CD4-positive, alpha-beta T cell (primary cell): ENCODE results near the gene HDAC9. TPM values are rescaled to one million over a fixed set of nuclear protein-coding genes. Genes with fewer than 3 reads are reported as not detected.

Source experiments
- ATAC-seq: fragments of 200-7000 bp; cut with Tn5 transposase; one replicate; pipeline ENCODE4 v1.10.0; 2022; ENCODE audit warnings: mild to moderate bottlenecking; ENCODE audit not compliant: poor library complexity
- CTCF ChIA-PET: fragments of 350-600 bp; sonication (Branson Sonifier 250); formaldehyde crosslinking; loops from one replicate; lab custom pipeline; 2021; ENCODE audit warnings: antibody characterized with exemption, inconsistent platforms; lab: Charles Lee
- POLR2A ChIA-PET: fragments of 350-600 bp; sonication (Branson Sonifier 250); formaldehyde crosslinking; loops from one replicate; lab custom pipeline; 2021; ENCODE audit warnings: antibody characterized with exemption, inconsistent platforms; lab: Charles Lee
- DNase-seq, 14 experiments: peaks; one replicate each; pipeline ENCODE4 v3.0.0-alpha.2; 2013 to 2020; ENCODE audit warnings: mixed read lengths in 2 of 14
- H3K27ac ChIP-seq, 2 donors: one replicate each; pipeline versions ENCODE4 v1.5.1 to v1.7.0; 2013; ENCODE audit warnings: low read length in 2 of 2, low read depth in 1 of 2, mild to moderate bottlenecking in 1 of 2
- H3K27me3 ChIP-seq, 2 experiments: 1 replicate in 1 of 2; 2 replicates in 1 of 2; pipeline versions ENCODE4 v1.6.1 to v1.7.0; 2013; ENCODE audit warnings: low read length in 2 of 2, control low read depth in 1 of 2, mild to moderate bottlenecking in 1 of 2, moderate library complexity in 1 of 2; ENCODE audit not compliant: insufficient read depth in 2 of 2, control insufficient read depth in 1 of 2
- H3K36me3 ChIP-seq: one replicate; pipeline ENCODE4 v1.6.1; 2013; ENCODE audit warnings: low read length, control low read depth; ENCODE audit not compliant: insufficient read depth
- H3K4me1 ChIP-seq: one replicate; pipeline ENCODE4 v1.6.1; 2013; ENCODE audit warnings: low read length, control low read depth; ENCODE audit not compliant: insufficient read depth
- H3K4me3 ChIP-seq: one replicate; pipeline ENCODE4 v1.5.1; 2013; ENCODE audit warnings: mild to moderate bottlenecking, low read length, moderate library complexity
- H3K9me3 ChIP-seq, 2 experiments: 1 replicate in 1 of 2; 2 replicates in 1 of 2; pipeline versions ENCODE4 v1.6.1 to v1.7.0; 2013; ENCODE audit warnings: low read length in 2 of 2, mild to moderate bottlenecking in 2 of 2, control low read depth in 1 of 2, moderate library complexity in 1 of 2; ENCODE audit not compliant: control insufficient read depth in 1 of 2, insufficient read depth in 1 of 2
- H3K27ac Mint-ChIP-seq: one replicate; pipeline ENCODE4 v1.8.0; 2020; ENCODE audit warnings: mixed read lengths
- H3K27me3 Mint-ChIP-seq: one replicate; pipeline ENCODE4 v1.8.0; 2021; ENCODE audit warnings: mixed read lengths
- H3K36me3 Mint-ChIP-seq: one replicate; pipeline ENCODE4 v1.8.0; 2021; ENCODE audit warnings: low read depth, mixed read lengths
- H3K4me1 Mint-ChIP-seq: one replicate; pipeline ENCODE4 v1.8.0; 2021; ENCODE audit warnings: low read depth, mixed read lengths
- H3K4me3 Mint-ChIP-seq: one replicate; pipeline ENCODE4 v1.8.0; 2020; ENCODE audit warnings: mild to moderate bottlenecking, mixed read lengths
- H3K9me3 Mint-ChIP-seq: one replicate; pipeline ENCODE4 v1.8.0; 2020; ENCODE audit warnings: mixed read lengths
- intact Hi-C, 2 experiments: fragments of 100-400 bp; cut with DNase I in 1 of 2; cut with micrococcal nuclease in 1 of 2; formaldehyde crosslinking; loops; one replicate each; pipeline versions ENCODE4 v1.15.1 to v1.9.0; 2023 to 2025; cut with DNase I, micrococcal nuclease
- total RNA-seq, 174 experiments: library from RNA in 2 of 174; stranded (reverse) in 2 of 174; gene quantifications; one replicate each; pipeline ENCODE4 v1.2.3 and lab custom pipeline; 2021 to 2026
- TF ChIP-seq, protein P1 (sequence below): fragments of 200-600 bp; IDR thresholded peaks from one replicate; pipeline ENCODE4 v1.8.0; 2022; ENCODE audit warnings: antibody characterized with exemption, mild to moderate bottlenecking

The HDAC9 gene
- total RNA-seq, 2 experiments from 2014 or later = 0.73 to 1.2 TPM

DNA sequence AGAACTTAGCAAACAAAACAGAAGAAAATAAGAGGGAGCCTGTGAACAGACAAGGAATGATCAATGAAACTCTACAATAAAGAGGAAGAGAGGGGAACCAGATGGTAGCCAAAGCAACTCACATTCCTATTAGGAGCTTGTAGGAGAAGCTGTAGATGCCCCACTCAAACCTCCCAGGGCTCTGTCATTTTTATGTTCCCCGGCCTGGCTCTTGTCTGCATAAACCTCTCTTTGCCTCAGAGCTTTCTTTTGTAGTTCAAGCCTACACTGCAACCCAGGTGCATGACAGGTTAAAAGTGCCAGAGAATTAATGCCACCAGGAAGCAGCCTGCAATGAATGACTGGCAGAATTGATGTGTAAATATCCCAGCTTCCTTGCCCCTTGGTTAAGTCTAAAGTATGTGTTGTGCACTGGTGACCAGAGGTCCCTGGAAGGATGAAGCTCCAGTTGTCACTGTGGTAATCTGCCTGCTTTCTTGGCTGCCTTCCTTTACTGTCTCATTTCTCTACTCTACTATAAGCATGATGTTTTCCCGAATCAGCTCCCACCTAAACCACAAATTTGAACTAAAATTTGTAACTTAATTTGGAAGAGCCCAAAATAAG lies 40.4 kb downstream of the HDAC9 start:
- Mint-ChIP-seq H3K27ac (no peak overlapping the region), H3K36me3 (no peaks in the 10 kb centered on the region), H3K27me3 (no peaks in the 10 kb centered on the region), H3K9me3 (no peaks in the 10 kb centered on the region), H3K4me3 (no peak overlapping the region), H3K4me1 (no peaks in the 10 kb centered on the region)
- no peak overlapping the region for H3K27ac ChIP-seq
- ChIA-PET POLR2A (interaction anchor here (0.6 kb wide), 1 partner anchor 14 kb away, joined by 4 read pairs; no protein-coding TSS in a partner anchor), CTCF (no interaction called here)
- intact Hi-C loops = no loop called here
- TF ChIP-seq, protein P1, sequence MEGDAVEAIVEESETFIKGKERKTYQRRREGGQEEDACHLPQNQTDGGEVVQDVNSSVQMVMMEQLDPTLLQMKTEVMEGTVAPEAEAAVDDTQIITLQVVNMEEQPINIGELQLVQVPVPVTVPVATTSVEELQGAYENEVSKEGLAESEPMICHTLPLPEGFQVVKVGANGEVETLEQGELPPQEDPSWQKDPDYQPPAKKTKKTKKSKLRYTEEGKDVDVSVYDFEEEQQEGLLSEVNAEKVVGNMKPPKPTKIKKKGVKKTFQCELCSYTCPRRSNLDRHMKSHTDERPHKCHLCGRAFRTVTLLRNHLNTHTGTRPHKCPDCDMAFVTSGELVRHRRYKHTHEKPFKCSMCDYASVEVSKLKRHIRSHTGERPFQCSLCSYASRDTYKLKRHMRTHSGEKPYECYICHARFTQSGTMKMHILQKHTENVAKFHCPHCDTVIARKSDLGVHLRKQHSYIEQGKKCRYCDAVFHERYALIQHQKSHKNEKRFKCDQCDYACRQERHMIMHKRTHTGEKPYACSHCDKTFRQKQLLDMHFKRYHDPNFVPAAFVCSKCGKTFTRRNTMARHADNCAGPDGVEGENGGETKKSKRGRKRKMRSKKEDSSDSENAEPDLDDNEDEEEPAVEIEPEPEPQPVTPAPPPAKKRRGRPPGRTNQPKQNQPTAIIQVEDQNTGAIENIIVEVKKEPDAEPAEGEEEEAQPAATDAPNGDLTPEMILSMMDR = no peak
- ATAC-seq = no peak
- no peak overlapping the region for H3K4me3 ChIP-seq
- H3K9me3 ChIP-seq = no peaks in the 10 kb centered on the region
- H3K36me3 ChIP-seq = no peaks in the 10 kb centered on the region
- H3K4me1 ChIP-seq = no peaks in the 10 kb centered on the region
- no peaks in the 10 kb centered on the region for H3K27me3 ChIP-seq
- no peak for DNase-seq

DNA sequence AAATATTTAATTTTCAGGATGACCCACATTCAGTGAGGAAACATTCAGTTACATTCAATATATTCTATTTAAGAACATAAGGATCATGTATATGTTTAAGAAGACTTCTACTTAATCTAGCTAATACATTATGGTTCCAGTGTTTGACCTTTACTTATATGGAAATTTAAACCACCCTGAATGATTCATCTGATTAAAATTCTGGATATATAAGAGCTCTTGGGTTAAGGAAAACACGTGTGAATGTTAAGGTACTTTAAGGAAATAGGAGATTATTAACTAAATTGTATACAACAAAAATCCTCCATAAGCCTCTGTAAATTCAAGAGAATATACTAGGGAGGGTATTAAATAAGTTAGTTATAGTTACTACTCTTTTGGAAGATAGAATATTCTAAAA lies 40.9 kb downstream of the HDAC9 start:
- intact Hi-C loops = no loop called here
- no peaks in the 10 kb centered on the region for H3K36me3 ChIP-seq
- H3K4me3 ChIP-seq = no peak overlapping the region
- Mint-ChIP-seq H3K36me3 (no peaks in the 10 kb centered on the region), H3K27ac (no peak overlapping the region), H3K27me3 (no peaks in the 10 kb centered on the region), H3K4me1 (no peaks in the 10 kb centered on the region), H3K9me3 (no peaks in the 10 kb centered on the region), H3K4me3 (no peak overlapping the region)
- POLR2A ChIA-PET = no interaction called here
- H3K27me3 ChIP-seq = no peaks in the 10 kb centered on the region
- no peak overlapping the region for H3K27ac ChIP-seq
- ATAC-seq (no peak), DNase-seq (no peak)
- TF ChIP-seq, protein P1 = no peak
- no peaks in the 10 kb centered on the region for H3K4me1 ChIP-seq
- H3K9me3 ChIP-seq = no peaks in the 10 kb centered on the region
- CTCF ChIA-PET = no interaction called here

DNA sequence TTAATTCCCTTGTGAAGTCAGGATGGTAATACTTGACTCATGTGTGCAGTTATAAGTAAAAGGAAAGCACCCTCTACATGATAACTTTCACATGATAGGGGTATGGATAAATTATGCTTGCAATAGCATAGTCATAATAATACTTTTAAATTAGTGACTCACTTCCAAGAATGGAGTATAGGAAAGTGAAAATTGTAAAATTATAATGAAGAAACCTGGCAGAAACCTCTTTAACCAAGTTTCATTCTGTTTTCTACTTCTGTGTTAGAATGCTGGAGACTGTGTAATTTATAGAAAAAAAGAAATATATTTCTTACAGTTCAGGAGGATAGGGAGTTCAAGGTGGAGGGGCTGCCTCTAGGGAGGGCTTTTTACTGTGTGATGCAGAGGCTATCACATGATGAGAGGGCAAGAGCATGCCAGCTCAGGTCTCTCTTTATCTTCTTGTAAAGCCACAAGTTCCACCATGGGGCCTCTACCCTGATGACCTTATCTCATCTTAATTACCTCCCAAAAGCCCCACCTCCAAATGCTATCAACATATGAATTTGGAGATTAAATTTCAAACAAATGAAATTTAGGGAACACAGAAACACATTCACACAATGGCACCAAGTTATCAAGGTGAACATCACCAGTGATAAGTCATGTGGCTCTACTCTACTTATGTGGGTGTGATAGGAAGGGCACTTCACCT lies 43.2 kb downstream of the HDAC9 start:
- ChIA-PET CTCF (no interaction called here), POLR2A (no interaction called here)
- Mint-ChIP-seq H3K4me1 (no peaks in the 10 kb centered on the region), H3K27me3 (no peaks in the 10 kb centered on the region), H3K4me3 (no peak overlapping the region), H3K27ac (no peak overlapping the region), H3K9me3 (no peaks in the 10 kb centered on the region), H3K36me3 (no peaks in the 10 kb centered on the region)
- no peaks in the 10 kb centered on the region for H3K27me3 ChIP-seq
- H3K4me1 ChIP-seq = no peaks in the 10 kb centered on the region
- no peaks in the 10 kb centered on the region for H3K36me3 ChIP-seq
- ATAC-seq (no peak), DNase-seq (no peak)
- no peak overlapping the region for H3K4me3 ChIP-seq
- intact Hi-C loops = no loop called here
- no peak overlapping the region for H3K27ac ChIP-seq
- TF ChIP-seq, protein P1 = no peak
- H3K9me3 ChIP-seq = no peaks in the 10 kb centered on the region
